Keratinocyte (primary cell): Measurements from ENCODE around the gene MFSD12. TPM values are rescaled to one million over a fixed set of nuclear protein-coding genes. Genes with fewer than 3 reads are reported as not detected.

Experiments used
- DNase-seq: peaks from one replicate; pipeline ENCODE4 v3.0.0-alpha.2; 2011; ENCODE audit warnings: low read depth, missing footprints, low spot score
- FAIRE-seq: peaks from 2 replicates; lab custom pipeline; 2011; peaks lifted over from hg19 to GRCh38; lab: Jason Lieb, UNC
- H2AFZ ChIP-seq: 2 replicates; pipeline ENCODE4 v1.6.0; 2012; ENCODE audit warnings: low read length, control low read depth, inconsistent platforms; ENCODE audit not compliant: control insufficient read depth
- H3K27ac ChIP-seq: 2 replicates; pipeline ENCODE4 v1.5.1; 2011; ENCODE audit warnings: low read length; ENCODE audit not compliant: control insufficient read depth, insufficient read depth
- H3K27me3 ChIP-seq: 3 replicates; pipeline ENCODE4 v1.6.0; 2011; ENCODE audit warnings: low read length; ENCODE audit not compliant: control insufficient read depth, insufficient read depth; ENCODE audit errors: extremely low read depth
- H3K36me3 ChIP-seq, 2 experiments: 2 replicates in 1 of 2; 3 replicates in 1 of 2; pipeline ENCODE4 v1.5.1; 2011; ENCODE audit warnings: low read length in 2 of 2, mild to moderate bottlenecking in 1 of 2; ENCODE audit not compliant: control insufficient read depth in 2 of 2, insufficient read depth in 2 of 2; ENCODE audit errors: extremely low read depth in 1 of 2
- H3K4me1 ChIP-seq: 3 replicates; pipeline ENCODE4 v1.5.1; 2011; ENCODE audit warnings: low read length; ENCODE audit not compliant: control insufficient read depth, insufficient read depth; ENCODE audit errors: extremely low read depth
- H3K4me2 ChIP-seq: 3 replicates; pipeline ENCODE4 v1.6.0; 2011; ENCODE audit warnings: low read depth, low read length; ENCODE audit not compliant: control insufficient read depth, insufficient read depth; ENCODE audit errors: extremely low read depth
- H3K4me3 ChIP-seq, 3 experiments: fragments of 200-600 bp in 1 of 3; sonication (generic) in 1 of 3; 2 replicates in 2 of 3; 3 replicates in 1 of 3; pipeline ENCODE4 v1.5.1; 2011 to 2016; ENCODE audit warnings: low read length in 3 of 3, mild to moderate bottlenecking in 3 of 3, control low read depth in 2 of 3, inconsistent platforms in 1 of 3, low read depth in 1 of 3, mixed read lengths in 1 of 3, mixed run types in 1 of 3, moderate library complexity in 1 of 3; ENCODE audit not compliant: control insufficient read depth in 2 of 3, insufficient read depth in 2 of 3; ENCODE audit errors: extremely low read depth in 1 of 3
- H3K79me2 ChIP-seq: 2 replicates; pipeline ENCODE4 v1.6.0; 2012; ENCODE audit warnings: low read length; ENCODE audit not compliant: control insufficient read depth, insufficient read depth
- H3K9ac ChIP-seq: 3 replicates; pipeline ENCODE4 v1.6.0; 2011; ENCODE audit warnings: low read length; ENCODE audit not compliant: control insufficient read depth, insufficient read depth; ENCODE audit errors: extremely low read depth
- H3K9me1 ChIP-seq: 3 replicates; pipeline ENCODE4 v1.6.0; 2011; ENCODE audit warnings: low read length; ENCODE audit not compliant: control insufficient read depth, insufficient read depth; ENCODE audit errors: extremely low read depth
- H3K9me3 ChIP-seq: 2 replicates; pipeline ENCODE4 v1.5.1; 2012; ENCODE audit warnings: low read depth, low read length; ENCODE audit not compliant: control insufficient read depth
- H4K20me1 ChIP-seq: 3 replicates; pipeline ENCODE4 v1.6.0; 2011; ENCODE audit warnings: low read length; ENCODE audit not compliant: control insufficient read depth, insufficient read depth; ENCODE audit errors: extremely low read depth
- EZH2 ChIP-seq: IDR thresholded peaks from one replicate; pipeline ENCODE4 v1.6.1; 2012; ENCODE audit warnings: inconsistent platforms, mild to moderate bottlenecking, low read length, moderate library complexity
- dilution Hi-C: fragments of 300-500 bp; cut with MboI; formaldehyde crosslinking; loops from one replicate; pipeline ENCODE4 v1.7.0; 2020; ENCODE audit warnings: low sequenced_read_pairs; ENCODE audit not compliant: extremely low pct_ligation_motif_present
- polyA plus RNA-seq, 5 experiments: library from polyadenylated mRNA; depleted of rRNA in 3 of 5; stranded (reverse) in 3 of 5; stranded (forward) in 1 of 5; unstranded in 1 of 5; fragments of >200 nt; gene quantifications; 1 replicate in 1 of 5; 2 replicates in 3 of 5; 3 replicates in 1 of 5; pipeline versions ENCODE4 v1.2.1 to v1.2.3, GENCODE V29; 2011 to 2012; ENCODE audit warnings: missing spikeins in 2 of 5, low read depth in 1 of 5, low replicate concordance in 1 of 5
- TF ChIP-seq, protein P1 (sequence below), 3 experiments: IDR thresholded peaks in 1 of 3; conservative IDR thresholded peaks in 1 of 3; optimal IDR thresholded peaks in 1 of 3; 2 replicates in 2 of 3; 3 replicates in 1 of 3; pipeline versions ENCODE3 to v1.5.1; 2011; ENCODE audit warnings: low read length in 3 of 3, mild to moderate bottlenecking in 3 of 3, moderate library complexity in 2 of 3, control low read depth in 1 of 3, inconsistent platforms in 1 of 3; ENCODE audit not compliant: insufficient read depth in 2 of 3; ENCODE audit errors: extremely low read depth in 1 of 3

MFSD12 gene
- polyA plus RNA-seq, 1 donor (not counting 4 experiments of a cell fraction or from before 2014, with no cell fraction given), result 30.0 TPM

GRCh38 chr19:3539756-3540118, 17.6 kb downstream of the MFSD12 start:
- H2AFZ ChIP-seq, result no peak overlapping the region
- no peak overlapping the region for H3K27ac ChIP-seq
- H3K36me3 ChIP-seq, result peaks cover 5 to 19% of the 10 kb centered on the region in 2 experiments
- H3K4me1 ChIP-seq, result no peaks in the 10 kb centered on the region
- H3K9me3 ChIP-seq, result no peaks in the 10 kb centered on the region
- FAIRE-seq, result no peak
- dilution Hi-C loops, result no loop called here
- H3K9me1 ChIP-seq, result no peaks in the 10 kb centered on the region
- no peak for DNase-seq
- H3K79me2 ChIP-seq, result no peaks in the 10 kb centered on the region
- H3K4me3 ChIP-seq, result no peak overlapping the region
- TF ChIP-seq, protein P1, sequence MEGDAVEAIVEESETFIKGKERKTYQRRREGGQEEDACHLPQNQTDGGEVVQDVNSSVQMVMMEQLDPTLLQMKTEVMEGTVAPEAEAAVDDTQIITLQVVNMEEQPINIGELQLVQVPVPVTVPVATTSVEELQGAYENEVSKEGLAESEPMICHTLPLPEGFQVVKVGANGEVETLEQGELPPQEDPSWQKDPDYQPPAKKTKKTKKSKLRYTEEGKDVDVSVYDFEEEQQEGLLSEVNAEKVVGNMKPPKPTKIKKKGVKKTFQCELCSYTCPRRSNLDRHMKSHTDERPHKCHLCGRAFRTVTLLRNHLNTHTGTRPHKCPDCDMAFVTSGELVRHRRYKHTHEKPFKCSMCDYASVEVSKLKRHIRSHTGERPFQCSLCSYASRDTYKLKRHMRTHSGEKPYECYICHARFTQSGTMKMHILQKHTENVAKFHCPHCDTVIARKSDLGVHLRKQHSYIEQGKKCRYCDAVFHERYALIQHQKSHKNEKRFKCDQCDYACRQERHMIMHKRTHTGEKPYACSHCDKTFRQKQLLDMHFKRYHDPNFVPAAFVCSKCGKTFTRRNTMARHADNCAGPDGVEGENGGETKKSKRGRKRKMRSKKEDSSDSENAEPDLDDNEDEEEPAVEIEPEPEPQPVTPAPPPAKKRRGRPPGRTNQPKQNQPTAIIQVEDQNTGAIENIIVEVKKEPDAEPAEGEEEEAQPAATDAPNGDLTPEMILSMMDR (optimal IDR thresholded peaks at IDR 0.05 in 1 of 3, IDR thresholded peaks at IDR 0.05 in 1 of 3, conservative IDR thresholded peaks at IDR 0.05 in 1 of 3; ENCODE audit: extremely low read depth in 1 of 3, insufficient read depth in 2 of 3, low read length in 3 of 3), result no peak
- no peak for TF ChIP-seq EZH2
- no peaks in the 10 kb centered on the region for H4K20me1 ChIP-seq
- H3K27me3 ChIP-seq, result no peaks in the 10 kb centered on the region
- H3K4me2 ChIP-seq, result no peak overlapping the region
- no peak overlapping the region for H3K9ac ChIP-seq

DNA sequence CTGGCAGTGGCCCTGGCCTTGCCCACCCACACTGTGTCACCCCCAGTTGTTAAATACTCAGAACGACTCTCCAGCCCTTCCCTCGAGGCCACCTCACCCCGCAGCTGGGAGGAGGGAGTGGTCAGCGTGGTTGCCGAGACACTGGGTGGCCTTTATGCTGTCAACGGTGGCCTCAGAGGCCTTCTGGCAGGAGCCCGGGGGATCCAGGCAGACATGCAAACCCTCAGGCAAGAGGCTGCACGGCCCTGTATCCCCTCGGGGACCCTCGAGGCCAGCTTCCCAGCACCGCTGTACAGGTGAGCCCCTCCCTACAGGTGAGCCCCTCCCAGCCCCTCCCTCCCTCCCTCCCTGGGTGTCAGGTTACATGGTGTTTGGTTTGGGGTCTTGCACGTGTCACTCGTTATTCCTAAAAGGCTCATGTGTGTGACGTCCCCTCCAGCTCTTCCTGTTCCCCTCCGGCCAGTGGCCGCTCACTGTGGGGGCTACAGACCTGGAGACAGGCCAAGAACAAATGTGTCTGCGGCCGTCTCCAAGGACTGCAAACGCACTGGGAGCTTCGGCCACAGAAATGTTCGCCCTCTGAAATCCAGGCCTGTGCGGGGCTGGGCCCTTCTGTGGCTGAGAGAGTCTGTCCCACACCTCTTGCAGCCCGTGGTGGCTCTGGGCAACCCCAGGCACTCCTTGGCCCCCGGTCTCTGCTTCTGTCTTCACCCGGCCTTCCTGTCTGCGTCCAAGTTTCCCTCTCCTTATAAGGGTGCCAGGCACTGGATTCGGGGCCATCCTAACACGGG, 18.2 kb downstream of the MFSD12 start, which contains the start of gene TEKTIP1:
Gene TEKTIP1 (plus strand): TSS at position 210 of the 791 bp plus-strand sequence. CDS start 4 bp downstream, at position 214.
- Histone ChIP-seq H3K4me1 (no peaks in the 10 kb centered on the region), H3K36me3 (peaks cover 5 to 20% of the 10 kb centered on the region in 2 experiments), H3K4me3 (no peak within 1 kb of the TSS), H3K79me2 (no peaks in the 10 kb centered on the region), H4K20me1 (no peaks in the 10 kb centered on the region), H3K9ac (no peak within 1 kb of the TSS), H3K9me3 (no peaks in the 10 kb centered on the region), H3K27me3 (no peaks in the 10 kb centered on the region), H3K27ac (no peak within 1 kb of the TSS), H2AFZ (no peak within 1 kb of the TSS), H3K9me1 (no peaks in the 10 kb centered on the region), H3K4me2 (no peak within 1 kb of the TSS)
- FAIRE-seq (no peak), DNase-seq (no peak)
- dilution Hi-C loops, result no loop called here
- TF ChIP-seq, protein P1 (optimal IDR thresholded peaks at IDR 0.05 in 1 of 3, IDR thresholded peaks at IDR 0.05 in 1 of 3, conservative IDR thresholded peaks at IDR 0.05 in 1 of 3; ENCODE audit: extremely low read depth in 1 of 3, insufficient read depth in 2 of 3, low read length in 3 of 3), result no peak
- TF ChIP-seq EZH2, result no peak
